T-helper 2 cell treated with Interferon-gamma antibody and Interleukin-4, amounts not matched to agents 5 μg/mL and 100 μg/mL, for 36 hours (primary cell): ENCODE data around the gene TMEM147.
A peak's percentile ranks its signal among the peaks of the same experiment; 100 is the strongest.

ENCODE experiments used
- DNase-seq: peaks from one replicate; pipeline ENCODE4 v3.0.0; 2021; ENCODE audit warnings: low spot score
- H3K27ac Mint-ChIP-seq: one replicate; pipeline ENCODE4 v1.8.0; 2021; ENCODE audit warnings: mild to moderate bottlenecking, mixed read lengths
- H3K27me3 Mint-ChIP-seq: one replicate; pipeline ENCODE4 v1.8.0; 2021; ENCODE audit warnings: low read depth, mixed read lengths
- H3K36me3 Mint-ChIP-seq: one replicate; pipeline ENCODE4 v1.8.0; 2021; ENCODE audit warnings: low read depth, mixed read lengths
- H3K4me1 Mint-ChIP-seq: one replicate; pipeline ENCODE4 v1.8.0; 2021; ENCODE audit warnings: low read depth, mixed read lengths
- H3K4me3 Mint-ChIP-seq: one replicate; pipeline ENCODE4 v1.8.0; 2022; ENCODE audit warnings: mild to moderate bottlenecking, moderate library complexity, mixed read lengths
- H3K9me3 Mint-ChIP-seq: one replicate; pipeline ENCODE4 v1.8.0; 2021; ENCODE audit warnings: mixed read lengths

TMEM147 gene

DNA sequence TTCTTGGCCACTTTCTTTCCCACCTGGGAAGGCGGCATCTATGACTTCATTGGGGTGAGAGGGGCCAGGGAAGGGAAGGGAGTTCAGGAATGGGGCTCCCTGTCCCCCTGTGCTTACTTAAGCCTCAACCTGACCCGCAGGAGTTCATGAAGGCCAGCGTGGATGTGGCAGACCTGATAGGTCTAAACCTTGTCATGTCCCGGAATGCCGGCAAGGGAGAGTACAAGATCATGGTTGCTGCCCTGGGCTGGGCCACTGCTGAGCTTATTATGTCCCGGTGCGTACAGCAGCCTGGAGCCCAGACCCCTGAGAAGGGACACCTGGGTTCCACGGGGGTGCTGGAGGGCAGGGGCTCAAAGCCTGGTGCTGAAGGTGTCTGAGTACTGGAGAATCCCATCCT lies 1.1 kb downstream of the TMEM147 start:
- Mint-ChIP-seq H3K27me3 (no peaks in the 10 kb centered on the region), H3K27ac (peak overlapping the region; percentile 92), H3K9me3 (no peaks in the 10 kb centered on the region), H3K36me3 (no peaks in the 10 kb centered on the region), H3K4me1 (peaks cover 18% of the 10 kb centered on the region), H3K4me3 (peak overlapping the region; percentile 95)
- DNase-seq = no peak

DNA sequence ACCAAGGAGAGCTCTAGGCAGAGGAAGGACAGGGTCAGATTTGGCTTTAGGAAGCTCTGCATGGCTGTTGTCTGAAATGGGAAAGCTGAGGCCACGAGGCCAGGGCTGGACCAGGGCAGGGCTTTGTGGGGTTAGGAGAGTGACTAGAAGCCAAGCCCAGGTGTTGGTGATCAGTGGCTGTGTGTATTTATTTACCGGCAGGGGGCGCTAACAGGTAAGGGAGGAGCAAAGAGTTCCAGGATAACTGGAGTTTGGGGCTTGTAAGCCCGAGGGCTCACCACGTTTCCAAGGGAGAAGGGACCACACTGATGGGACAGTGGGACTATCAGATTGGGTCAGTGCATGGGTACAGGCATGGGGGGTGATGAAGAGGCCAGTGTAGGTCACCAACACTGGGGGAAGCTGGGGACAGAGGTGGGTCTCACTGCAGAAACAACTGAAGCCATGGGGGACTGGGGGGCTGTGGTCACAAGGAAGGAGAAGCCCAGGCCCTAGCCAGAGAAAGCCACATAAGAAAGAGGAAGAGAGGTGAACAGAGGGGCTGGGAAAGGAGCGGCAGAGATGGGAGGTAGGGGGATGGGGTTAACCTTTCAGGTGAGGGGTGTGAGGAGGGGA lies 3.9 kb downstream of the TMEM147 start:
- Mint-ChIP-seq H3K4me3 (no peak overlapping the region), H3K9me3 (no peaks in the 10 kb centered on the region), H3K27me3 (no peaks in the 10 kb centered on the region), H3K36me3 (no peaks in the 10 kb centered on the region), H3K27ac (peak overlapping the region; percentile 54), H3K4me1 (peaks cover 15% of the 10 kb centered on the region)
- peak; percentile 39 for DNase-seq

DNA sequence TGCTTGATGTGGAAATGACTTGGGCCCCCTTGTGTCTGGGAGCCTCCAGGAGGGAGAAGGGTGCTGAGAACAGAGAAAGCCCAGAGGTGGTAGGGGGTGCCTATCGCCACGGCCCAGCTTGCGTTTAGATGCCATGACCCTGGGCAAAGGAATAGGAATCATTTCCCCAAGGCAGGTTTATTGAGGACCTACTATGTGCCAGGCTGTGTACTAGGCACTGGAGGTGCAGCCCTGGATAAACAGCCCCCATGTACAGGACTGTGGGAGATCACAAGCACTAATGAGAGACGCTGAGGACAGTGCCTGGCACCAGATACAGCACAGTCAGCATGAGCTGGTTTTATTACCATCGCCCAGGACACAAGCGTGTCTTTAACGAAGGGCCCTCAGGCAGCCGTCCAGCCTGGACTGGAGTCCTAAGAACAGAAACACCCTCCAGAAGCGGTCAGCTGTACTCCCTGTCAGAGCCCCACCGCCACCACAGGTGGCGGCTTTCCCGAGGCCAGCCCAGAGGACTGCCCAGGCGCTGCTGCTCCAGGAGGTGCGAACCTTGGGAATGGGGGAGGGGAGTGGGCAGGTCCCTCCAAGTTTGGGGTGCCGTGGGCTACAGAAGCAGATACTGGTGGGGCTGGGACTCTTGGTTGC lies 4.6 kb downstream of the TMEM147 start:
- no peaks in the 10 kb centered on the region for H3K9me3 Mint-ChIP-seq
- peaks cover 10% of the 10 kb centered on the region for H3K4me1 Mint-ChIP-seq
- no peak overlapping the region for H3K4me3 Mint-ChIP-seq
- DNase-seq = no peak
- H3K36me3 Mint-ChIP-seq = no peaks in the 10 kb centered on the region
- no peaks in the 10 kb centered on the region for H3K27me3 Mint-ChIP-seq
- no peak overlapping the region for H3K27ac Mint-ChIP-seq

DNA sequence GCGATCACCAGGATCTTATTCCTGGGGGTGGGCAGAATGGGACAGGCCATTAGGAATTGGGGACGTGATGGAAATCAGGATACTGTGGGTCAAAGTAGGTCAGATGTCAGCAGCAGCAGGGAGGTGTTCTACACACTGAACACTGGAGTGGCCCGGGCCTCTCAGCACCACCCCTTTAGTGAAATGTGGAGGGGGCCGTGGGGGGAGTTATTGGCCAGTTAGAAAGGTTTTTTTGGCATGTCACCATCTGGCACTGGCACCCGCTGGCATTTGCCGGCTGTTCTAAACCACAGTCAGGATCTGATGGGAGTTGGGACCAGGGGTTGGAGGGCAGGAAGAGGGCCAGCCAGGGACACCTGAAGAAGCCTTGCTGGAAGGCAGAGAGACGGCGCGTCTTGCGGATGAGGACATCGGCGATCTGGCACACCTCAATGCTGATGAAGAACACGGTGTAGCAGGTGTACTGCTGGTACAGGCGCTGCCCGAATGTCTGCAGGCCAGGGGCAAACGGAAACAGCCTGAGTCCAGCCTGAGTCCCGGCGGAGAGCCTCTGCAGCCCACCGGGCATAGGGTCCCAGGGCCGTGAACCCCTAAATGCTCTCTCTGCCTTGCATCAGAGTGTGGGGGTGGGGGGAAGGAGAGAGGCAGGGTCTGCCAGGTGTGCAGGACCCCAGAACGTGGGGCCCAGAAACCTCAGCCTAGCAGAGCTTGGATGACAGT lies 5.8 kb downstream of the TMEM147 start:
- no peak for DNase-seq
- Mint-ChIP-seq H3K4me3 (no peak overlapping the region), H3K27ac (no peak overlapping the region), H3K27me3 (no peaks in the 10 kb centered on the region), H3K9me3 (no peaks in the 10 kb centered on the region), H3K4me1 (peaks cover 9% of the 10 kb centered on the region), H3K36me3 (no peaks in the 10 kb centered on the region)

DNA sequence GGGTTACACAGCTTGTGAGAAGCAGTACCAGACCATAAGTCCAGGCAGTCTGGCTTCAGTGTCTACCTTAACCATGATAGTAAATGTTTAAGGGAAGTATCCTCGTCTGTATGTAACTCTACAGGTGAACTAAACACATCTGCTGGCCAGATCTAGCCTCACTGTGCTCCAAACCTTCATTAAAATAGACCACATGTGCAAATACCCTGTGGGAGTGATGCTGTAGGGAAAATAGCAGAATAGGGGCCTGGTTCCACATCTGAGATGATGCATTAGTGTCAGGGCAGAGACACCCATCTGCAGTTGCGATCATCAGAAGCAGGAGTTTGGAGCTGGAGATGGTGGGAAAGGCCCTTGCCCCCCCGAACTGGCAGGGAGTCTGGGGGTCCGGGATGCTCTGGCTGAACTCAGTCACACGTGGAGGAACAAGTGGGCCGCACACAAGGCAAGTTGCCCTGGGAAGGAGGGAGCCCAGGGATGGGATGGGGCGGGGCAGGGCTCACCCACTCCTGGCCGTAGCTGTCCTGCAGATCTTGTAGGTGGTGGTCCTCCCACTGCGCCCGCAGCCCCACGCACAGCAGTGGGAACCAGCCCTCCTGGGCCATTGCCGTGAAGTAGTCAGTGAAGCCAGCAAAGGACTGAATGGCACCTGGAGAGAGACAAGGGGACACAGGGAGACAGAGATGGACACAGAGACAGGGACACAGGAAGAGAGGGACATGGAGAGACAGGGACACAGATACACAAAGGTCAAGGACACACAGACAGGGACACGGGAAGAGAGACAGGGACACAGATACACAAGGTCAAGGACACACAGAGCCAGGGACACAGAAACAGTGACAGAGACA lies 7.3 kb downstream of the TMEM147 start:
- no peaks in the 10 kb centered on the region for H3K36me3 Mint-ChIP-seq
- H3K27ac Mint-ChIP-seq = no peak overlapping the region
- no peaks in the 10 kb centered on the region for H3K9me3 Mint-ChIP-seq
- peaks cover 5% of the 10 kb centered on the region for H3K4me1 Mint-ChIP-seq
- no peak overlapping the region for H3K4me3 Mint-ChIP-seq
- H3K27me3 Mint-ChIP-seq = peaks cover 4% of the 10 kb centered on the region
- DNase-seq = no peak

DNA sequence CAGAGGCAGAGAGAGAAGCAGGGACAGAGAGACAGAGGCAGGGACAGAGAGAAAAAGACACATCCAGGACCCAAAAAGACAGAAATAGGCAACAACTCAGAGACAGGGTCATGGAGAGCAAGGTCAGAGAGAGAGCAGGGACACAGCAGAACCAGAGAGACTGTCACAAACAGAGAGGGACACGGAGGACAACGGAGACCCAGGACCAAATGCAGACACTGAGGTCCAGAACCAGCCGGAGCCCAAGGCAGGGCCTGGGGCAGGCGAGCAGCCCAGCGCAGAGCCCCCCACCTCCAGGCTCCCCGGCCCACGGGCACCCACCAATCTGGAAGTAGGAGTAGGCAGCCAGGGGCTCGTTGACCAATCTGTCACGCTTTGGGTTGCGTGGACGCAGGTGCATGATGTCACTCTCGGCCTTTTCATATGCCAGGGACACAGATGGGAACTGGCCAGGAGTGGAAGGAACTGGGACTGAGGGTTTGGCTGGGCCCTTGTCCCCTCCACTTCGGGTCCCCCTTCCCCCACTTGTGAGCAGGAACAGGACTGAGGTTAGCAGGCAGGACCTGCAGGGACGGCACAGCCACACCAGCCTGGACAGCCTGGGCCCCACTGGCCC lies 8.1 kb downstream of the TMEM147 start:
- Mint-ChIP-seq H3K27me3 (peaks cover 6% of the 10 kb centered on the region), H3K4me1 (peaks cover 6% of the 10 kb centered on the region), H3K27ac (no peak overlapping the region), H3K9me3 (no peaks in the 10 kb centered on the region), H3K4me3 (no peak overlapping the region), H3K36me3 (no peaks in the 10 kb centered on the region)
- no peak for DNase-seq

DNA sequence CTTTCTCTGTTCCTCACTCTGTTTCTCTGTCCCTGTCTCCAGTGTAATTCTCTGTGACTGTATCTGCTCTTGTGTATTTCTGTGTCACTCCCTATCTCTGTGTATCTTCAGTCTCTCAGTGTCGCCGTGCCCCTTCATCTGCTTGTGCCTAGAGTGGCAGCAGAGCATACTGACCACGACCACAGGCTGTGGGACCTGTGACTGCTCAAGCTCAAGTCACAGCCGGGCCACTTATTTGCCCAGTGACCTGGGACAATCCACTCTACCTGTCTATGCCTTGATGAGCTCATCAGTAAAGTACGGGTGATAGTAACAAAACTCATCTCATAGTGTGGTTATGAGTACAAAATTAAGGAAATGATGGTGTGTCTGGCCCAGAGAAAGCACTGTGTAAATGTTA lies 8.7 kb downstream of the TMEM147 start:
- no peak overlapping the region for H3K4me3 Mint-ChIP-seq
- peak overlapping the region; percentile 27 for H3K27ac Mint-ChIP-seq
- no peak for DNase-seq
- peaks cover 6% of the 10 kb centered on the region for H3K4me1 Mint-ChIP-seq
- H3K27me3 Mint-ChIP-seq = peaks cover 10% of the 10 kb centered on the region
- H3K36me3 Mint-ChIP-seq = no peaks in the 10 kb centered on the region
- H3K9me3 Mint-ChIP-seq = no peaks in the 10 kb centered on the region

DNA sequence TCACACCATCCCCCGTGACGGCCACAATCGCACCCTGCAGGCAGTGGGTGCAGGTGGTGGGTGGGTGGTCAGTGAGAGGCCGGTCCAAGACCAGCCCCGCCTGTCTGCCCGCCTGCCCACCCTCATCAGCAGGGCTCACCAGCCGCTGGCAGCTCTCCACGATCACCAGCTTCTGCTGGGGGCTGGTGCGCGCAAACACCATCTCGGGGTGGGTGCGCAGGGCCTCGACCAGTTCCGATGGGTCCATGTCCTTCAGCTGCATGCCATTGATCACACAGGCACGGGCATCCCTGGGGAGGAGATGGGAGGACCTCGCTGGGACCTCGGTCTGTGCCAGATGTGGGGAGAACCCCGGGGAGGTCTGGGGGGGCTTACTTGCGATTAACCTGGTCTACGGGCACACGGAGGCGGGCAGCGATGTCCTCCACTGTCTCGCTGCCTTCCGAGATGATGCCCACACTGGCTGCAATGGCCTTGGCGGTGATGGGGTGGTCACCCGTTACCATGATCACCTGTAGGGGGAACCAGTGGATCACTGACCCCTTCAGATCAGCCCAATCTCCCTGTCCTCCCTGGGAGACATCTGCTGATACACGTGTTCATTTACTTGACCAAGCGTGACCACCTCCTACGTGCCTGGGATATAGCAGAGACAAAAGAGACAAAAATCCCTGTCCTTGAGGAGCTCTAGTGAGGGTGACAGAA lies 10.0 kb downstream of the TMEM147 start:
- H3K36me3 Mint-ChIP-seq = no peaks in the 10 kb centered on the region
- no peak for DNase-seq
- peaks cover 20% of the 10 kb centered on the region for H3K27me3 Mint-ChIP-seq
- no peak overlapping the region for H3K4me3 Mint-ChIP-seq
- H3K9me3 Mint-ChIP-seq = no peaks in the 10 kb centered on the region
- H3K27ac Mint-ChIP-seq = no peak overlapping the region
- peaks cover 4% of the 10 kb centered on the region for H3K4me1 Mint-ChIP-seq

DNA sequence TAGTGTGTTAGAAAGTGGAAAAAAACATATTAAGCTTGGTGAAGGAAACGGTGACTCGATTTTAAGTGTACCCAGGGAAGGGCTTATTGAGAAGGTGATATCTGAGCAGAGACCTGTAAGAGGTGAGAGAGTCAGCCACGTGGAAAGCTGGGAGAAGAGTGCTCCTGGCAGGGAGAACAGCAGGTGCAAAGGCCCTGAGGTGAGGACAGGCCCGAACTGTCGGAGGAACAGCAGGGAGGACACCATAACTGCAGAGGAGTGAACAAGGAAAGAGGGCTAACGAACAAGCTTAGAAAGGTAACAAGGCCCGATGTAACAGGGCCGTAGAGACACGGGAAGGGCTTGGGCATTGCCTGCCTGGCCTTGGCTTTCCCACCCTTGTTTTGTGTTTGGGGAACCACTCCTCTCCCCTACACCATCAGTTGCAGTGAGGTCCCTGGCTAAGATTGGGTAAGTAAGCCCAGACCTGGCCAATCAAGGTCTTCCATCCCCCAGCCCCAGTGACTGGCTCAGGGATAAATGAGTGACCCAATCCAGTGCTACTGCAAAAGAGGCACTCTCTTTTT lies 10.7 kb downstream of the TMEM147 start:
- no peak overlapping the region for H3K4me3 Mint-ChIP-seq
- no peak for DNase-seq
- peaks cover 20% of the 10 kb centered on the region for H3K27me3 Mint-ChIP-seq
- no peaks in the 10 kb centered on the region for H3K36me3 Mint-ChIP-seq
- no peaks in the 10 kb centered on the region for H3K9me3 Mint-ChIP-seq
- peaks cover 4% of the 10 kb centered on the region for H3K4me1 Mint-ChIP-seq
- H3K27ac Mint-ChIP-seq = no peak overlapping the region

DNA sequence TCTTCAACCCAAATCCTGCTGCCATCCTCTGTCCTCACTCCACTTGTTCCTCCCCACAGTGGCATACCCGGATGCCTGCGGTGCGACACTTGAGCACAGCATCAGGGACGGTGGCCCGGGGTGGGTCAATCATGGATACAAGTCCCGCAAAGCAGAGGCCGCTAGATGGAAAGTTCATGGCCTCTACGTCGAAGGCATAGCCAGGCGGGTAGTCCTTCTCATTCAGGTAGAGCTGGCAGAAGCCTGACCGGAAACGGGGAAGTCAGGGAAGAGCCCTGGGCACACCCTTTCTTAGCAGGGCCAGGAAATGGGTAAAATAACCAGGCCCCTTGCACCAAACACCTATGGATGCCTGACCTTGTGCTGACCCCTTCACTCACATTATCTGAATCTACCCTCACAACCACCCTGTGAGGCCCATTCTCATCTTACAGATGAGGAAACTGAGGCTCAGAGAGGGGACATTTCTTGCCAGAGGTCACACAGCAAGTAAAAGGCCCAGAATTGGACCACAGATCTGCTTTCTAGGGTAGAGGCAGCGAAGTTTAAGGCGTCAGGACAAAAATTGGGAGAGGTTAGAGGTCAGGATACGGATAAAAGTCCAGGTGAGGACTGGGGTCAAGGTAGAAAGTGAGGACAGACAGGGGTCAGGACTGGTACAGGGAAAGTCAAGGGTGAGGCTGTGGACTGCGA lies 11.6 kb downstream of the TMEM147 start:
- Mint-ChIP-seq H3K27me3 (peaks cover 23% of the 10 kb centered on the region), H3K36me3 (no peaks in the 10 kb centered on the region), H3K4me3 (peak overlapping the region; percentile 46), H3K4me1 (peaks cover 4% of the 10 kb centered on the region), H3K27ac (no peak overlapping the region), H3K9me3 (no peaks in the 10 kb centered on the region)
- DNase-seq = no peak

DNA sequence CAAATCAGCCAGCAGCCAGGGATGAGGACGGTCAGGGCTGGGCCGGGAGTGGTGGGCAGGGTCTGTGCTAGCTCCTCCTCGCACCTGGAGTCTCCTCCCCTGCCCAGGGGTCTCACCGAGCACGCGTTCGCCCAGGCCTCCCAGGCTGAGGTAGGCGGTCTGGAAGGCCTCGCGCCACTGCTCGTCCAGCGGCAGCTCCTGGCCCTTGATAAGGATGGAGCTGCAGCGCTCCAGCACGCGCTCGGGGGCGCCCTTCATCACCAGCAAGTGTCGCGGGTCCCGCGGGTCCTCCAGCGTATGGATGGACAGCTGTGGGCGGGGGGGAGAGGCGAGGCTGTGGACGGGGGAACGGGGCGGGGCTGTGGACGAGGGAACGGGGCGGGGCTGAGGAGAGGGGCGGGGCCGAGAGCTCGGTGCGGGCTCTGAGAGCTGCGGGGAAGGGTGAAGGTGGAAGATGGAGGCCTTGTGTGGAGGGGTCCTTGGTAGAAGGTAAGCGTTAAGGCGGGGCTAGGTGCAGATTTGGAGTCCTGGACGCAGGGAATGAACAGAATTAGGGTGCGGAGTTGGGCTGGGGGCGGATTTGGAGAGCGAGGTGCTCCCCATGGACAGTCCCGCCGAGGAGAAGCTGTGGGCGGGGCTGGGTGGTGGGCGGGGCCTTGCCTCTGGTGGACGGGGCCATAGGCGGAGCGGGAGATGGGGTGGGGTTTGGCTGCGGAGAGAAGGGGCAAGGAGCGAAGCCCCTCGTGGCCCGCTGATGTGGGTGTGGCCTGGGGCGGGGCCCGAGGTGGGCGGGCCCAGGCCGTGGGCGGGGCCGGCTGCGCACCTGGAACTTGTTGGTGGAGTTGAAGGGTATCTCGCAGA lies 12.3 kb downstream of the TMEM147 start:
- H3K27me3 Mint-ChIP-seq = peaks cover 23% of the 10 kb centered on the region

More for the DNA sequence above, 12.3 kb downstream of the TMEM147 start:
- H3K9me3 Mint-ChIP-seq = no peaks in the 10 kb centered on the region
- H3K4me1 Mint-ChIP-seq = peaks cover 4% of the 10 kb centered on the region
- no peaks in the 10 kb centered on the region for H3K36me3 Mint-ChIP-seq
- H3K4me3 Mint-ChIP-seq = peak overlapping the region; percentile 76
- peak; percentile 40 for DNase-seq
- no peak overlapping the region for H3K27ac Mint-ChIP-seq
